NOMO-1 (cell line): ENCODE measurements around the gene UBR4.

Experiments used
- DNase-seq, 2 experiments: peaks; one replicate each; lab custom pipeline; 2025; ENCODE audit not compliant: unreplicated experiment in 2 of 2; lab: John Stamatoyannopoulos, UW

UBR4 gene

GRCh38 chr1:19096990-19097389, 113.1 kb downstream of the UBR4 start:
- DNase-seq, result no peak

DNA sequence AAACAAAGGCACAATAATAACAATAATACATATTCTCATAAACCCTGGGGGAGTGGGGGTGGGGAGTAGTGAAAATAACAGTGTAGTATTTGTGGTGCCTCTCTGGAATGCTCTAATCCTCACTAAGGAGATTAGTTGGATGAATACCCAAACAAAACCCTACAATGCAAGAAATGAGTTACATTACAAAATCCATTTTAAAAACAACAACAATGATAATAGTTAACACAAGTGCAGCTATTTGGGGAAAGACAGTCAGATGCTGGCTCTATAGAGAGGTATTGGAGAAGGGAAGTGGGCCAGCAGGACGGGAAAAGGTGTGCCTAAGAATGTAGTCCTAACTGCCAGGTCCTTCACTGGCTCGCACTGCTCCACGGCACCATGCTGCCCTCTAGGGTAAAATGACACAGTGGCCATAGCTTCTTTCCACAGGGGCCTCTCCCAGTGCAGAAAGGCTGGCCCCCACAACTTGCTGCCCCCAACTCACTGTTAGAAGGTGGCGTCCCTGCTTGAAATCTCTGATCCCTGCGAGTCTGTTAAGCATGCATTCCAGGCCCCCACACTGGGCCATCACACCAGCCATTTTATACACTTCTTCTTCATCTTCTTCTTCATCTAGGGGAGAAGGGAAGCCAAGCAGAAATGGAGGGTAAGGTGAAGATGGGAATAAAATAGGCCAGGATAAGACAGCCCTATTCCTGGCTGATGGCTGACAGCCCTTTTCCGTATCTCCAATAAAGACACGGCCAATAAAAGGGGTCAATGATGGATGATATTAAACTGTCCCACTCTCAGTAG, 113.8 kb downstream of the UBR4 start:
- DNase-seq, result no peak

- DNase-seq, result no peak
Measured at GRCh38 chr1:19091196-19091953, 118.7 kb downstream of the UBR4 start.

DNA sequence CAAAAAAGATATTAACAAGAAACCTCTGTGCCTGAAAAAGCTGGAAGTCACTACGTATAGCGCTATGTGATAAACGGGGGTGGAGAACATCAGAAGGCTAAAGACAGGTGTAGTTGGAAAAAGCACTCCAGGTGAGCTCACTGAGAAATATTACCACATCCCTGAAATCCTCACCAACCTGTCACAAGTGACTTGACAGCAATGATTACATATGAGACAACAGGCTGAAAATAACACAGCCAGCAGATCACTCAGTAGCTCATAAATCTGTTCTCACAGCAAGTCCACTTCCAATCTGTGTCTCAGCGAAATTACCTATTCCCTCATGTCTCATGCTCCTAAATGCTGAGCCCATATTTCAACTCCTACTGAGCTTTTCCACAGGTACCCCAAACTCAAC, 120.5 kb downstream of the UBR4 start:
- DNase-seq, result no peak

- DNase-seq, result no peak
Measured at GRCh38 chr1:19088717-19089442, 121.2 kb downstream of the UBR4 start.

GRCh38 chr1:19087737-19088594, 122.1 kb downstream of the UBR4 start:
- DNase-seq, result no peak

DNA sequence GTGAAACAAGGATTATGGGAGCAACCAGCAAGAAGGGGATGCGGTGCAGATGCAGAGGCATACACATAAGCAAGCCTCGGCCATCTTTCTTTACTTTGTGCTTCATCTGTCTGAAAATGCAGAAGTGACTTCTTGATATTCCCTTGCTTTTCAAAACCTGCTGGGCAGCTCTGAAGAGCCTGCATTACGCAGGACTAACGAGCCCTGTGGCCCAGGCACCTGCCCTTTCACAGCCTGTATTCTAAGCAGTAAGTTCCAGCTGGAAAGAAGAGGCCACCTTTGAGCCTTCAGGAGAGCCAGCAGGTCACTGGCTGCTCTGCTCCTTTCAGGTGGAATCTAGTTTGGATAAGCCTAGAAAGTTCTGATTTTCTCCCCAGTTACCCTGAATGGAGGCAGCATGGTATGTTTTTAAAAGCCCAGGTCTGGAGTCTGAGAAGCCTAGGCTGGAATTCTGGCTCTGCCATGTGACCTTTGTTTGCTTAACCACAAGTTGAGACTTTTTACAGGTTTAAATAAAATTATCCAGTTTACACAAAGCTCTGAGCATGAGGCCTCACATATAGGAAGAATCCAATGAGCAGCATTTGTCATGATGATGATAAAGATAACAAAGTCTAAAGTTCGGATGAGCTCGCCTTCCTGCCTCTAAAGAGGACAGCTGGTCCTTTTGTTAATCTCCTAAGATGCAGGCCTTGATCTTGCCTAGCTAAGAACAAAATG, 122.9 kb downstream of the UBR4 start:
- no peak for DNase-seq

DNA sequence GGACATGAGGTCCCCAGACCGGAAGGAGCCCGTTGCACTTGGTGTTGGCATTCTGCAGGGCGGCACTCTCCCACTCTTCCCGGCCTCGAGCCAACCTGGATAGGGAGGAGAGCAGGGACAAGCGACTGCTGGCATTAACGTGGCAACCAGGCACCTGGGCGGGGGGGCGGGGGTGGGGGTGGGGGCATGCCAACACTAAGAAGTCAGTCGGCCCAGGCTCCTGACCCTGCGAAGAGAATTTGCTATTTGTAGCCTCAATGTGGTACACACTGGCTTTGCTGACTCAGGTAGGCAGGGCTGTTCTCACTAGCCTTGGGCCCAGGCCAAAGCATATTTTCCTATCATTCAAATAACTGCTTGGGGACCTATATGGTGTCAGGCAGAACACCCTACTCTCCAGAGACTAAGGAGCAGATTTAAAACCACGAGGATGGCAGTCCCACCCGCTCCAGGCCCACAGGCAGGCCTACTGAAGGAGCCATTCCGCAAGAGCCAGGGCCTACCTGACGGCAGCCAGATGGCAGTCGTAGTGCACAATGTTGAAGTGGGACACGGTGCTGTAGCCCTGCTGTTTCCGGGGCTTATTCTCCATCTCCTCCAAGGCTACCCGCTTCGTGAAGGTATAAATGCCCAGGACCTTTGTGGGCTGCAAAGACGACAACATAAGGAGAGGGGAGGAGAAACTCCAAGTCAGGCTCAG, 123.7 kb downstream of the UBR4 start:
- no peak for DNase-seq

DNA sequence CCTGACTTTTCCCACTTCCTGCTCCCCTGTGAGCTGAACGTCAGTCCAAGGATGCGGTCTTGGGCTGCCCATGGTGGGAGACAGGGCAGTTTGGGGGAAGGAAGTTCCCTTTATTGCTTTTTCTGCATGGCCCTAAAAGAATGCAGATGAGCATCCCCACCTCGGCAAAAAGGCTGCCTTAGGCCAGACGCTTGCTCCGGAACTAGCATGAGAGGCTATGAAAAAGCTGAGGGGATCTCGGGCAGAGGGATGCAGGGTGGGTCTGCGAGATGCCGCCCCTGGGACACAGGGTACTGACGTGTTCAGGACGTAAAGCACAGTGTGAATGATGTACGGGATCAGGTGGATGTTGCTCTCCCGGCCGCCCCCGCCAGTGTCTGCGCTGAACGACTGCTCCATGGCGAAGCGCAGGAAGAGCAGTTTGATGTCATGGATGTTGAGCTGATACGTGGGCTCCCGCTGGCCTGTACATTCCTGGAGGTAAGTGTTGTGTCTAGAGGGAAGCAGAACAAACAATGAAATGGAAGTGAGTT, 125.8 kb downstream of the UBR4 start:
- no peak for DNase-seq

GRCh38 chr1:19083081-19083480, 127.0 kb downstream of the UBR4 start:
- no peak for DNase-seq

DNA sequence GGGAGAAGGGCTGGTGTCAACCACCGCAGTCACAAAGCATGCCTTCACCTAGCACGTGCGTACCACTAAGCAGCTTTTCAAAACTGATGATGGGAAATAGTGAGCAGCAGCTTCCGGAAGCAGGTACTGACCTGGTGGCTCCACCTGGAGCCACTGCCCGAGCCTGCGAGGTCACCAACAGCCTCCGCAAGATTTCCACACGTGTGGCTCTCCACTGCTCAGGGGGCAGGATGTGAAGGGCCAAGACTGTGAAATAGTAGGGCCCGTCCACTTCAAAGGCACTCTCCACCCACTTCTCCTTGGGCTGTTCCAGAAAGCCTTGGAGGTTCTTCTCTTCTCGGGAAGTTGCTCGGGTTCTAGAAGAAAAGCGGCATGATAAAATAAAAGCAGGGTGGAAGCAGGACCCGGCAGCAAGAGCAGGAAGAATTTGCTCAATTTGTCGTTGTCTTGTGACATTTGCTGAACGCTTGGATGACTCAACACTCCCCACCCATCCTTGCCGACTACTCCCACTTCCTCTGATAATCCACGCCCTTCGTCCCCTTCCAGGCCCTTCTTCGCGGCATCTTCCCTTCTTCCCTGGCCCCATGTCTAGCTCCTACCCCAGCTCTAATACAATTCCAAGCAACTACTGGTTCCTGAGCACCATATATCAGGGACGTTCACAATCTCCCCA, 128.7 kb downstream of the UBR4 start:
- peak; percentile 66 to 85 for DNase-seq

DNA sequence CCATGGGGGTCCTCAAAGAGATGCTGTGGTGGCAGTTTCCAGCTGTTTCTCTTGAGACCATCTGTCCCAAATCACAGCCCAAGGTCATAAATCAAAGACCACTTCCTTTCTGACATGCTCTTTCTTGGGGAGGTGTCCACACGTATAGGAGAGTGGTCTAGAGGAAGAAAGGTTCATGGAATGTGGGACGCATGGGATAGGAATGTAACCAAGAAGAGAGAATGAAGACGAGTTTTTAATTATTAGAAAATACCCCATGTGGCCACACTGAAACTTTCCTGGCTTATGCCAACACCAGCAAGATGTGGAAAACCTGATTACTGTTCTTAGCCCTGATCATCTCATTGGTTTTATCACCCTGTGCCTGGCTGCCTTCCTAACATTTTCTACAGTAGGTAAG, 129.3 kb downstream of the UBR4 start:
- DNase-seq, result no peak

DNA sequence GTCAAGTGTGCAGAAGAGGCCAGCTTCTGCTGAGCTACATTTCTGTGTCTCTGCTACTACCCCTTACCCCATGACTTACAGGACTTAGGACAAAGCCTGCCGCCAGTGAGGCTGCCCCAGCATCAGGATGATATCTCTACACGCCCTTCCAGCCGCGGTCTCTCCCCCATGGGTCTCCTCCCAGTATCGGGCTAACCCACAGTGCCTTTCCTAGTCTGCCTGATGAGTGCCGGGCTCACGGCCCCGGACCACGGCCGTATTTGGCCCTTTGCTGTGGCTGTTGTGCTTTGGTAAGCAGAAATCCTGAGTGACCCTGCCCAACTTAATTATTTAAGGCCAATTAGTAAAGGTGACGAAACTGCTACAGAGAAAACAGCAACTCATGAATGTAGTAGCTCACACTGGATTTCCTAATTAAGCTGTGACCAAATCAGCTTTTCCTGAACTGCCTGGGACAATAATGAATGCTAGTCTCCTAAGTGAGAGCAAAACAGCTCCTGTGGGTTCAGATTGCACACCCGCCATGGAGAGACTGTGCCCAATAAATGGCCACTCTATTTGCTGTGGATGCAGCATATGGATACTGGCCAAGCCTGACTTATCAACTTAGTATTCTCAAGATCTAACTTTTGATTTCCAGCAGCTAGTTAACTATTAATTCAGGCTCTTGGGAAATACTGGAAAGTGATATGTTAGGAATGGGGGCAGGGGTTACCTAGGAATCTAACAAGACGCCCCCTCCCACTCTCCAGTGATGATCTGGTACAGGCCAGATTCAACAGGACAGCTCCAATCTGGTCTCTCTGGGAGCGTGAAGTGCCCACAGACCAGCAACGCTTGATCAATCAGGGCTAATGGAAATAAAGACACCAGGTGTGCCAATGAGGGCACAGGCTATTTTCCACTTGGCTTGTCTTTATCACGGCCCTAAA, 130.3 kb downstream of the UBR4 start:
- peak in 1 of 2 experiments; percentile 2 for DNase-seq

GRCh38 chr1:19078536-19078935, 131.5 kb downstream of the UBR4 start:
- DNase-seq, result no peak

- no peak for DNase-seq
Measured at GRCh38 chr1:19076841-19077616, 133.0 kb downstream of the UBR4 start.

DNA sequence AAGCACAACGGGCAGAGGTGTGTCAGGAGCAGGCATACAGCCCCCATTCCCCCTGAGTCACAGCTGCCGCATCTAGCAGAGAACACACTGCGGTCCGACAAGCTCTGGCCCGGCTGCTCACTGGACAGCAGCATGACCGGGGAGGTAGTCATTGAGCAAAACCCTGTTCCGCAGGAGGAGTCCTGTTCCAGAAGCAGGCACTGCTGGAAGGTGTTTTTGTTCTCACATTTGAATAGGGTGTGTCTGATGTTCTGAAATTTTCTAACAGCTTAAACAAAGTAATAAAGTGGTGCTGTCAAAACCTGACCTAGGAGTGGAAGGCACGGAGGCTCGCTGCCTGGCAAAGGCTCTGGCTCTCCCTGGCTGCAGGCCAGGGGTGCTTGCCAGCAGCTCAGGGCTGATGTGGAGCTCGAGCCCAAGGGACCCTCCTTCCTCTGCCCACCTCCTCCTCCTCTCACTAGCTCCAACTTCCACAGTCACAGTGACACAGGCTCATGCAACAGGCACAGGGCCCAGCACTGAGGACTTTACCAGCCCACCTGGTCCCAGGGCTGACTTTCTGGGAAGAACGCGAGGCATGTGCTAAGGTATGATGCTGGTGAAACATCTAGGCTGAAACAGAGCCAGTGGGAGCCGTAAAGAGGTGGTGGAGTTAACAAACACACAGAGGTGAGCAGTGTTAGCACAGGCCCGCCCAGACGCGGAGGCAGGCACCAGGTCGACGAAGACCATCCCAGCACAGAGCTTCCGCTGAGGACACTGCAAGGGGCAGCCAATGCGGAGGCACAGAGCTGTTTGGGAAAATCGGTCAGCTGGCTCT, 135.0 kb downstream of the UBR4 start:
- no peak for DNase-seq
